Stimulated activated CD8-positive, alpha-beta memory T cell treated with anti-CD3 and anti-CD28 coated beads, Interleukin-4, amount 100 ng/mL, for 4 hours (primary cell): ENCODE measurements around the gene EEFSEC.

Experiments
- DNase-seq, 2 donors: peaks; one replicate each; pipeline ENCODE4 v3.0.0-alpha.2; 2020; ENCODE audit warnings: low read depth in 2 of 2, low spot score in 1 of 2

Gene EEFSEC

DNA sequence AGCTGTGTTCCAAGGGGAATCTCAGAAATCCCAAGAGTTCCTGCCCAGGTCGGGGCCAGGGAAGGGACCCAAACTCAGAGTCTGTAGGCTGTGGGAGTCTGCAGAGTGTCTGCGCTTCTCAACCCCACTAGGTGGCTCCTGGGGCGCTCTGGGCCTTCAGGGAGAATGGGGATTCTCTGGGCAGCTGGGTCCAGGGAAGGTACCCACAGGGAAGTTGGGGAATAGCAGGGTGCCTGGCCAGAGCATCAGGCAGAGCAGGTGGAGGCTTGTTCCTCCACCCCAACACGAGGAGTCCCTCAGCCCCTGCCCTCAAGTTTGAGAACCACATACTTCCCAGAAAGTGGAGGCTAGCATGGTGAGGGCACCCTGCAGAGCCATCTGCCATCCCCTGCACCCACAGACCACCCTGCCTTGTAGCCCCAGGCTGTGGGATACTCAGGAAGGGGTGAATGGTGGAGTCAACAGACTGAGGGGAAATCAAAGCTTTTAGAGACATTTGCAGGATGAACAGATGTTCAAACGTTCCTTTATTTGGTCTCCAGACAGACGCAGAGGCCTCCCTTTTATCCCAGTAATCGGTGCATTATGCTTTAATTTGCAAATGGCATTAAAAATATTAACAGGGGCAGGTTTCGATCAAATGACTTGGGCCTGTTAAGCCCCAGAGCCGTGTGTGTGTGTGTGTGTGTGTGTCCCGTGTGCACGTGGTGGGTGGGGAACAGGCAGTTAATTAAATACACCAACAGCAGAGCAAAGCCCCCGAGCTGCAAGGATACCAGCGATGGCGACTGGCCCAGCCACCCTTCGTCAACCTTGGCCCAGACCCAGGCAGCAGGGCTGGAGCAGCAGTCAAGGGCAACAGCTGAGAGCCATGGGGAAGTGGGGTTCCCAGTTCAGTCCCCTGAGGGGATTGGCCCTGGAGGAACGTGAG is 255.7 kb downstream of the EEFSEC start:
- DNase-seq: no peak

DNA sequence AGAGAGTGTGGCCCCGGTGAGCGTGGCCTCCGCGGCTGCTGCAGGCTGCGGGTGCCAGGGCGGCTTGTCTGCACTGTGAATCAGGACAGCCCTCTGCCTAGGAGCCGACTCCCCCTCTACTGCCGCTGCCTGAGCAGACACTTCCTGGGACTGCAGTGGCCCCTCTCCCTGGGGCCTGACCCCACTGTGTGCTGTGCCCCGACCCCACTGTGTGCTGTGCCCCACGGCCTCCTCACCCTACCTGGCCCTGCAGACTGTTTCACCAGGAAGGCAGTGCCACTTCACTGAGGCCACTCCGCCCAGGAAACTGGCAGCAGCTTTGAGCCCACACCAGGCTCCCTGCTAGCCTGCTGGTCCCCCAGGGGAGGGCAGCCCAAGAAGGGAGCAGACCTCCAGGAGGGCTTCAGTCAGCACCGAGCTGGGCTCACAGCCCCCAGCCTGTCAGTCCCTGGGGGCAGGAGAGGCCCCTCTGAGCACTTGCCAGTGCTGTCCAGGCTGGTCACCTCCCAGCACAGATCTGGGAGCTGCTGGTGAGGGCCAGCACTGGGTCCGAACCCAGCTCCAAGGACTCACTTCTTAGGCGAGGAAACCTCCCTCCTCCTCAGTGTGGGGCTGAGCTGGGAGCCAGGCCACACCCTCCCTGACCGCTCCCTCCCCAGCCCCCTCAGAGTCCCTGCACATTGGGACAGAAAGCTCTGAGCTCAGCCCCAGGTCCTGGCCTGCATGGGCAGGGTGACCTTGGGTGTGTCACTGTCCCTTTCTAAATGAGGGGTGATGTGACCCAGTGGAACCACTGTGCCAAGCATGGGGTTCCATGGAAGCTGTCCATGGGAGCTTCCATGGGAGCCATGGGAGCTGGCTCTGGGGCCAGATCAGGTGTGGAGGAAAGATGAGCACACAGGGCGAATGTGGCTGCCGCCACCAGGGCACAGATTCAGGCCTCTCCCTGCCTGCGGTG is 256.6 kb downstream of the EEFSEC start:
- DNase-seq: no peak

DNA sequence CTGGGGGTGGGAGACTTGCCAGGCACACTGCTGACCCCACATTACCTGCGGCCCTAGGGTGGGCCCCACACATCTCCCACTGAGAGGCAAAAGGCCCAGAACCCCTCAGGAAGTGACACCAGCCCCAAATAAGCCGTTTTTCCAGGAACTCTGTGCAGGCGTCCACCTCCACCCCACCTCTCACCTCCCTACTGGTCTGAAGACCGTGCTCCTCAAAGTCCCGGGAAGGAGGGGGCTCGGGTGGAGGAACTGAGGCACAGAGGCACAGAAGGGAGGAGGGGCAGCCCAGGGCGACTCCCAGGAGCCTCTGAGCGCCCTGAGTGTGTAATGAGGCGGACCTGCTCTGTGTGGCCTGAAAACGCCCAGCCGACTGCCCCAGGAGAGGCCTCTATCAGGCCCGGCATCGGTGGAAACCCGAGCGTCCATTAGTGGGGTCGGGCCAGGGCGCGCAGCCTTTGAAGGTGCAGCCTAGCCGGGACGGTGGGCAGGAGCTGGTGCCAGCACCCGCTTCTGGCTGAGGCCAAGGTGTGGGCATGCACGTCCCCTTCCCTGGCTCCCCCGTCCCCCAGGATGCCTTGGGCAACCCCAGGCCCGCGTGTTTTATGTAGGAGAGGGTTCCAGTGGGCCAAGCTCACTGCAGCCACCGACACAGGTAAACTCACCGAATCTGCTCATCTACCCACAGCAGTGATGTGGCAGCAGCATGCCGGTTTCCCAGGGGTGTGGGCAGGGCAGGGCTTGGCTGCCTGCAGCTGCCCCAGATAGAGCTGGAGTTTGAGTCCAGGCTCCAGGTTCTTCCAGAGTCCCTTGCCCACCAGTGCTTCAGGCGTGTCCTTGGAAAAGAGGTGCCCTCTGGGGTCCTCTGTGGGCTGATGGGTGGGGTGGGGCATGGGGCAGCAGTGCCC is 257.6 kb downstream of the EEFSEC start:
- DNase-seq: no peak

- no peak for DNase-seq
Observed at GRCh38 chr3:128411574-128412064, 258.3 kb downstream of the EEFSEC start.

DNA sequence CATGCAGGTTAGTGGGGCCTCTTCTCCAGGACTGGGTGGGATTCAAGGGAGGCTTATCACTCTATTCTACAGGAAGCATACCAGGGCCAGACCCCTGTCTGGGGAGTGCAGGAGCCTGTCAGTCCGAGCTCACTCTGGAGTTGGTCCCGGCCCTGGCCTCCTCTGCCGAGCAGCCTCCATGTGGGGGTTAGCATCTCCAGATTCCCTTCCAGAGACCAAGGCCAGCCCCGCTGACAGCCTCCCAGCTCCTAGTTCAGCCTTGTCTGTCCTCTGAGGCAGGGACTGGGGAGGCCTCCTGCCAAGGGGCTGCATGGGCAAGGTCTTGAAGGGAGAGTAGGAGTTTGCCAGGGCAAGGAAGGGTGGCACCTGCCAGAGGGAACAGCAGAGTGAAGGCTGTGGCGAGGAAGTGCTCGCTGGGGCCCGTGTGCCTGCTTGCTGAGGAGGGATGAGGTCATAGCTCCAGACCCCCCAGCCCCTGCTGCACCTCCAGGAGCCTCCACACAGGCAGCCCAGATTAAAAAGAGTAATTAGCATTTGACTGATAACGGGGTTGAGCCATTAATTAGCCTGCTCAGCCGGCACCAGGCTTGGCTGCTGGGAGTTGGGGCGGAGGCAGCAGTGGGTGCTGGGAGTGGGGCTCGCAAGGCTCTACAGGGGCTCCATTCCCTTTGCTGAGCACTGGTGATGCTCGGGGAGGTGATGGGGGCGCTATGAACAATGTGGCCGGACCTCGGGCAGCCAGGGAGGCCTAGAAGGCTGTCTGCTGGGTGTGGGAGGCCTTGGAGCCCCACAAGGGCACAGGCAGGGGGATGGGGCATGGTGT is 259.1 kb downstream of the EEFSEC start:
- DNase-seq: no peak

DNA sequence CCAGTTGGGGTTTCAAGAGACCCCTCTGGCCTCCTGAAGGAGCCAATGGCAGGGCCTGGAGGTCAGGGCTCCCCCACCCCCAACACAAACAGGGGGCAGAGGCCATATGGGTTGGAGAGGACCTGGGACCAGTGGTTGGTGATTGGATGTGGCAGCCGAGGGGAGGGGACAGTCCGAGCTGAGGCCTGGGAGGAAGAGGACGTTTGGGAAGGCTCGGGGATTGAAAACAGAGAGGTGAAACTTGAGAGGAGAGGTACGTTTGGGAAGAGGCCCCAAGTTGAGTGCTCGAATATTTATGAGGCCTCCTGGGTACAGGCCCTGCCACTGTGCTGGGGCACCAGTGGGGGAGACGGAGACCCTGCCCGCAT is 259.7 kb downstream of the EEFSEC start:
- no peak for DNase-seq

GRCh38 chr3:128413413-128414205 is 260.3 kb downstream of the EEFSEC start:
- DNase-seq: no peak

- no peak for DNase-seq
Observed at GRCh38 chr3:128415200-128415772, 262.0 kb downstream of the EEFSEC start.

GRCh38 chr3:128415773-128416577 is 262.7 kb downstream of the EEFSEC start:
- no peak for DNase-seq

DNA sequence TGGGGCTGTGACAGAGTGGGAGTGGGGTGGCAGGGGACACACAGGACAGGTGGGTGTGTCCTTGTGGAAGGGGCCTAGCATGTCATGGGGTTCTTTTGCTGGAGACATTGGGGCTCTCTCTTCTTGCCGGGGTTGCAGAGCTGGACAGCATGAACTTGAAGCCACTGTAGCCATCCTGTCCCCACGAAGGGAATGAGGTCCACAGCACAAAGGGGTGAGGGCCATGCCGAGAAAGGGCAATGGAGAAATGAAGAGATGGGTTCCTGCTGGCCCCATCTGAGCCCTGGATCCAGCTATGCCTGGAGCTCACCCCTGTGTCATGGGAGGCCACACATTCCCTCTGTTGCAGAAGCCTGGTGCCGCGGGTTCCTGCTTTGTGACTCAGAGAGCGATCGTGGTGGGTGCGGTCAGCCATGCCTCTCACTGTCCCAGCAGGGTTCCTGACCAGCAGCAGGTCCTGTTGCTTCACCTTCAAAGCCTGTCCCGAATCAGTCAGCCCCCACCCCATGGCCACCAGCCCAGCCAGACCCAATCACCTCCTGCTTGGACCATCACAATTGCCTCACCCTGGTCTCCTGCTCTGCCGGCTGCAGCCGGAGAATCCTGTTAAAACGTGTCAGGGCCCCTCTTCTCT is 263.4 kb downstream of the EEFSEC start:
- DNase-seq: no peak

- DNase-seq: no peak
Observed at GRCh38 chr3:128418900-128419299, 265.6 kb downstream of the EEFSEC start.

DNA sequence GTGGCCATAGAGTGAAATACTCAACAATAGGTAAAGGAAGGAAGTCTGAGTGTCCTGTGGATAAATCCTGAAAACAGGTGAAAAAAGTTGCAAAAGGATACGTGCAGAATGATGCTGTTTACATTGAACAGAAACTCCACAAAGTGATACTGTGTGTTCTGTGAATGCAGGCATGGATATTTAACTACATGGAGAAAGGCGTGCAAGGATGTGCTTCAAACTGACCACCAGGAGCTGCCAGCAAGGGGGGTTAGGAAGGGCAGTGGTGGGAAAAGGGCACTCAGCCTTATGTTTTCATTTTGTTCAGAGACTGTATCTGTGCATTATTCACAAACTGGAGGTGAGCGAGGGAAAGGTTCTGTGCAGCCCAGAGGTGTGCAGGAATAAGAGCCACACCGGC is 266.0 kb downstream of the EEFSEC start:
- DNase-seq: no peak

GRCh38 chr3:128420289-128420688 is 267.0 kb downstream of the EEFSEC start:
- no peak for DNase-seq

GRCh38 chr3:128420720-128421438 is 267.6 kb downstream of the EEFSEC start:
- no peak for DNase-seq

GRCh38 chr3:128421439-128421836 is 268.2 kb downstream of the EEFSEC start:
- no peak for DNase-seq

- DNase-seq: no peak
Observed at GRCh38 chr3:128421966-128422365, 268.7 kb downstream of the EEFSEC start.
